ENCODE measurements around the gene MYZAP. TPM values are rescaled to one million over a fixed set of nuclear protein-coding genes. Genes with fewer than 3 reads are reported as not detected.

Gene MYZAP
- total RNA-seq, 1 experiment from 2014 or later, result 0.63 TPM

DNA sequence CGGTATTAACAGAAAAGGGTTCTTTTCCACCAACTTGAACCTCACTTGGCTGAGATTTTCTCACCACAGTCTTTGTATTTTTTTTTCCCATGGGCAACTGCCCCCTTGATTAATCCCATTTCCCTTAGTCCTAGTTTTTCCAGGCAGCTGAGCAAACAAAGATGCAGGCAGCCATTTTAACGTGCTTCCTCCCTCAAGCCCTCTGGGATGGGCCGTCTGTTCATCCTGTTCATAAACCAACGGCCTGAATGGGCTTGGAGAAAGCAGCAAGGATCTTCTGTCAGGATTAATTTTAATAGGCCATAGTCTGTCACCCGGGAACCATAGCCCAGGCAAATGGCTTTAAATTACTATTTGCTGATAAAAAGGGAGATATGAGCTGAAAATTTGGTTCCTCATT is 104.4 kb downstream of the MYZAP start:
- no peak overlapping the region for H3T11ph ChIP-seq (ENCODE audit: low read length)
- no peaks in the 10 kb centered on the region for H3K79me2 ChIP-seq (ENCODE audit: insufficient read depth, low read length)
- no peaks in the 10 kb centered on the region for H3K4me1 ChIP-seq (ENCODE audit: insufficient read depth, low read length)
- no peaks in the 10 kb centered on the region for H3K4me1 Mint-ChIP-seq
- H3K56ac ChIP-seq (ENCODE audit: insufficient read length, low read depth, low read length), result no peak overlapping the region
- no peak for DNase-seq
- no peak overlapping the region for H3K27ac ChIP-seq (ENCODE audit: insufficient read length, low read depth, low read length)
- H3K23ac ChIP-seq (ENCODE audit: insufficient read length, low read depth, low read length), result no peak overlapping the region
- no peak overlapping the region for H3K18ac ChIP-seq (ENCODE audit: insufficient read length, low read depth, low read length)
- no peaks in the 10 kb centered on the region for H3K9me3 ChIP-seq (ENCODE audit: control insufficient read depth, low read depth, low read length)
- TF ChIP-seq, protein P1, sequence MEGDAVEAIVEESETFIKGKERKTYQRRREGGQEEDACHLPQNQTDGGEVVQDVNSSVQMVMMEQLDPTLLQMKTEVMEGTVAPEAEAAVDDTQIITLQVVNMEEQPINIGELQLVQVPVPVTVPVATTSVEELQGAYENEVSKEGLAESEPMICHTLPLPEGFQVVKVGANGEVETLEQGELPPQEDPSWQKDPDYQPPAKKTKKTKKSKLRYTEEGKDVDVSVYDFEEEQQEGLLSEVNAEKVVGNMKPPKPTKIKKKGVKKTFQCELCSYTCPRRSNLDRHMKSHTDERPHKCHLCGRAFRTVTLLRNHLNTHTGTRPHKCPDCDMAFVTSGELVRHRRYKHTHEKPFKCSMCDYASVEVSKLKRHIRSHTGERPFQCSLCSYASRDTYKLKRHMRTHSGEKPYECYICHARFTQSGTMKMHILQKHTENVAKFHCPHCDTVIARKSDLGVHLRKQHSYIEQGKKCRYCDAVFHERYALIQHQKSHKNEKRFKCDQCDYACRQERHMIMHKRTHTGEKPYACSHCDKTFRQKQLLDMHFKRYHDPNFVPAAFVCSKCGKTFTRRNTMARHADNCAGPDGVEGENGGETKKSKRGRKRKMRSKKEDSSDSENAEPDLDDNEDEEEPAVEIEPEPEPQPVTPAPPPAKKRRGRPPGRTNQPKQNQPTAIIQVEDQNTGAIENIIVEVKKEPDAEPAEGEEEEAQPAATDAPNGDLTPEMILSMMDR (conservative IDR thresholded peaks at IDR 0.05), result no peak
- no peak overlapping the region for H2BK12ac ChIP-seq (ENCODE audit: insufficient read length, low read depth, low read length)
- no peak overlapping the region for H2BK120ac ChIP-seq (ENCODE audit: low read depth, low read length, poor library complexity, severe bottlenecking)
- no peaks in the 10 kb centered on the region for H3K23me2 ChIP-seq (ENCODE audit: insufficient read length, low read depth, low read length, poor library complexity, severe bottlenecking)
- no peak overlapping the region for H2BK5ac ChIP-seq (ENCODE audit: insufficient read length, low read length)
- no peaks in the 10 kb centered on the region for H3K79me1 ChIP-seq (ENCODE audit: insufficient read depth, low read depth, low read length, poor library complexity, severe bottlenecking)
- H3K9me3 Mint-ChIP-seq, result no peaks in the 10 kb centered on the region
- H3K27ac Mint-ChIP-seq, result 0 out of 7 replicates have a peak overlapping the region, but pooled peaks of 1 of the 3 experiments have one; percentile 25
- H2BK15ac ChIP-seq (ENCODE audit: low read depth, low read length), result no peak overlapping the region
- no peak overlapping the region for H3K4me2 ChIP-seq (ENCODE audit: insufficient read depth, insufficient read length, low read length)
- H4K20me1 ChIP-seq (ENCODE audit: control insufficient read depth, insufficient read depth, insufficient read length), result no peaks in the 10 kb centered on the region
- H4K91ac ChIP-seq (ENCODE audit: insufficient read length, low read depth, low read length), result no peak overlapping the region
- no peak overlapping the region for H2AK5ac ChIP-seq (ENCODE audit: insufficient read length, low read length)
- no peak overlapping the region for H3K4me3 Mint-ChIP-seq
- WGBS (ENCODE audit: extremely low coverage, insufficient read length, low lambda C conversion rate), result no CpG with 5 or more reads among the region's 5 CpGs
- no peak overlapping the region for H4K5ac ChIP-seq (ENCODE audit: insufficient read length, low read depth, low read length)
- H3K4ac ChIP-seq (ENCODE audit: low read depth, low read length), result no peak overlapping the region
- peak overlapping the region; percentile 73 for H2AFZ ChIP-seq (ENCODE audit: low read length)
- H4K8ac ChIP-seq (replicated peaks; ENCODE audit: insufficient read length, low read depth, low read length), result no peak overlapping the region
- H3K36me3 Mint-ChIP-seq (ENCODE audit: insufficient read depth in 1 of 3, low read depth in 3 of 3), result no peaks in the 10 kb centered on the region
- H2BK20ac ChIP-seq (ENCODE audit: low read depth, low read length, poor library complexity, severe bottlenecking), result no peak overlapping the region
- H3K14ac ChIP-seq (ENCODE audit: insufficient read depth, low read length), result no peak overlapping the region
- H3K9ac ChIP-seq (ENCODE audit: extremely low read depth, insufficient read length, low read length), result no peak overlapping the region
- no peaks in the 10 kb centered on the region for H3K27me3 ChIP-seq (ENCODE audit: insufficient read depth, low read length)
- H3K27me3 Mint-ChIP-seq (ENCODE audit: low read depth), result peaks cover 27% of the 10 kb centered on the region
